ENCODE results near the gene ZNF408.

The ZNF408 gene

GRCh38 chr11:46745328-46745727 is 44.5 kb downstream of the ZNF408 start:
- no peak overlapping the region for H3K4me3 ChIP-seq (ENCODE audit: low read depth, low read length)
- TF ChIP-seq, protein P1, sequence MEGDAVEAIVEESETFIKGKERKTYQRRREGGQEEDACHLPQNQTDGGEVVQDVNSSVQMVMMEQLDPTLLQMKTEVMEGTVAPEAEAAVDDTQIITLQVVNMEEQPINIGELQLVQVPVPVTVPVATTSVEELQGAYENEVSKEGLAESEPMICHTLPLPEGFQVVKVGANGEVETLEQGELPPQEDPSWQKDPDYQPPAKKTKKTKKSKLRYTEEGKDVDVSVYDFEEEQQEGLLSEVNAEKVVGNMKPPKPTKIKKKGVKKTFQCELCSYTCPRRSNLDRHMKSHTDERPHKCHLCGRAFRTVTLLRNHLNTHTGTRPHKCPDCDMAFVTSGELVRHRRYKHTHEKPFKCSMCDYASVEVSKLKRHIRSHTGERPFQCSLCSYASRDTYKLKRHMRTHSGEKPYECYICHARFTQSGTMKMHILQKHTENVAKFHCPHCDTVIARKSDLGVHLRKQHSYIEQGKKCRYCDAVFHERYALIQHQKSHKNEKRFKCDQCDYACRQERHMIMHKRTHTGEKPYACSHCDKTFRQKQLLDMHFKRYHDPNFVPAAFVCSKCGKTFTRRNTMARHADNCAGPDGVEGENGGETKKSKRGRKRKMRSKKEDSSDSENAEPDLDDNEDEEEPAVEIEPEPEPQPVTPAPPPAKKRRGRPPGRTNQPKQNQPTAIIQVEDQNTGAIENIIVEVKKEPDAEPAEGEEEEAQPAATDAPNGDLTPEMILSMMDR (IDR thresholded peaks at IDR 0.05; ENCODE audit: low read depth, low read length, missing control alignments): no peak
- no peak for DNase-seq (ENCODE audit: low read depth)

DNA sequence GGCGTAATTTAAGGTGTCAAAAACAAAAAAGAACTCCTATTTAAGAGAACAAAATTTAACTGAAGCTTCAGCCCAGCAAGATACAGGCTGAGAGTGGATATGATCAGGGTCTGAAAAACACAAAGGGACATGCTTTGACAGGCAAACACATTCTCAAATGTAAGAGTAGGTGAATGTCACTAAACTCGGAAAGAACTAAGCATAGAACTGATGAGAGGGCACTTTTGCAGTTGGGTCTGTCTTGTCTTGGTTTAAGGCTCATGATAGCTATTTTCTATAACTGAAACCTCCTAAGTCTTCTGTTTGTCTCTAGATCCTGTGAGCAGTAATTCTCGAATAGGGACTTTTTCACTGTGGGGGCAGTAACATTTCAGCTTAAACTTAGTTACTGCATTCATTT is 45.2 kb downstream of the ZNF408 start:
- TF ChIP-seq, protein P1 (IDR thresholded peaks at IDR 0.05; ENCODE audit: low read depth, low read length, missing control alignments): no peak
- DNase-seq (ENCODE audit: low read depth): no peak

DNA sequence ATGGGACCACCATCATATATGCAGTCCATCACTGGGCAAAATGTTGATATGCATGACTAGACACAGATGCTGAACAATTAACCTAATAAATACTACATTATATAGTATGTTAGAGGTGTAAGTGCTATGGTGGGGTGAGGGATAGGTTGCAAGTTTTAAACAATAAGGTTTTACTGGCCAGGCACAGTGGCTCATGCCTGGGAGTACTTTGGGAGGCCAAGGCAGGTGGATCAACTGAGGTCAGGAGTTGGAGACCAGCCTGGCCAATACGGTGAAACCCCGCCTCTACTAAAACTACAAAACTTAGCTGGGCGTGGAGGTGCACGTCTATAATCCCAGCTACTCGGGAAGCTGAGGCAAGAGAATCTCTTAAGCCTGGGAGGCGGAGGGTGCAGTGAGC is 46.3 kb downstream of the ZNF408 start:
- no peak overlapping the region for H3K4me3 ChIP-seq (ENCODE audit: low read depth, low read length)
- DNase-seq (ENCODE audit: low read depth): no peak
- TF ChIP-seq, protein P1 (IDR thresholded peaks at IDR 0.05; ENCODE audit: low read depth, low read length, missing control alignments): no peak

More for the DNA sequence above, 45.2 kb downstream of the ZNF408 start:
- no peak overlapping the region for H3K4me3 ChIP-seq (ENCODE audit: low read depth, low read length)

Measured in GM12864 (cell line).